ENCODE data around the gene NPHP1.

- TF ChIP-seq YY1 (IDR thresholded peaks at IDR 0.05; ENCODE audit: low read depth) (no peak), REST (IDR thresholded peaks at IDR 0.05; ENCODE audit: low read depth) (no peak), EP300 (IDR thresholded peaks at IDR 0.05; ENCODE audit: borderline replicate concordance) (no peak), CREB1 (IDR thresholded peaks at IDR 0.05; ENCODE audit: low read depth) (no peak), MAX (IDR thresholded peaks at IDR 0.05) (no peak)
These were observed 90.7 kb downstream of the NPHP1 start for GRCh38 chr2:110113961-110114591.
